B cell (primary cell): Measurements from ENCODE around the gene DUSP18. TPM values are rescaled to one million over a fixed set of nuclear protein-coding genes. Genes with fewer than 3 reads are reported as not detected.
"Not testable (repeated sequence)": the region's sequence is repeated elsewhere in the genome, so short reads cannot be mapped to it uniquely, and the experiment has no call there.

Experiments used
- ATAC-seq: fragments of 200-7000 bp; cut with Tn5 transposase; one replicate; pipeline ENCODE4 v1.10.0; 2021; ENCODE audit warnings: low read depth, mild to moderate bottlenecking, moderate number of reproducible peaks, moderate library complexity
- CTCF ChIA-PET: fragments of 350-600 bp; sonication (Branson Sonifier 250); formaldehyde crosslinking; loops from one replicate; lab custom pipeline; 2021; ENCODE audit warnings: antibody characterized with exemption, inconsistent platforms; lab: Charles Lee
- POLR2A ChIA-PET: fragments of 350-600 bp; sonication (Branson Sonifier 250); formaldehyde crosslinking; loops from one replicate; lab custom pipeline; 2021; ENCODE audit warnings: antibody characterized with exemption; lab: Charles Lee
- DNase-seq: peaks from one replicate; pipeline ENCODE4 v3.0.0; 2013
- H2AFZ ChIP-seq: 2 replicates; pipeline ENCODE4 v1.6.1; 2012; ENCODE audit warnings: mild to moderate bottlenecking, low read depth, low read length; ENCODE audit not compliant: insufficient read depth, poor library complexity, severe bottlenecking
- H3K27ac ChIP-seq, 2 donors: 1 replicate in 1 of 2; 2 replicates in 1 of 2; pipeline ENCODE4 v1.5.1; 2012 to 2013; ENCODE audit warnings: low read length in 2 of 2, mild to moderate bottlenecking in 2 of 2, moderate library complexity in 1 of 2
- H3K27me3 ChIP-seq, 4 experiments: fragments of 200-600 bp in 1 of 4; sonication (generic) in 1 of 4; replicated peaks in 1 of 4; 1 replicate in 2 of 4; 2 replicates in 2 of 4; pipeline versions ENCODE4 v1.6.1 to v1.7.0; 2013 to 2016; ENCODE audit warnings: low read length in 3 of 4, mild to moderate bottlenecking in 2 of 4, mixed read lengths in 1 of 4, moderate library complexity in 1 of 4; ENCODE audit not compliant: insufficient read depth in 4 of 4, control insufficient read depth in 3 of 4; ENCODE audit errors: control extremely low read depth in 1 of 4
- H3K36me3 ChIP-seq, 2 experiments: replicated peaks in 1 of 2; 1 replicate in 1 of 2; 2 replicates in 1 of 2; pipeline versions ENCODE4 v1.6.1 to v1.7.1; 2013; ENCODE audit warnings: low read length in 1 of 2; ENCODE audit not compliant: insufficient read depth in 2 of 2, control insufficient read depth in 1 of 2; ENCODE audit errors: control extremely low read depth in 1 of 2, extremely low read depth in 1 of 2
- H3K4me1 ChIP-seq, 2 donors: fragments of 200-600 bp in 1 of 2; sonication (generic) in 1 of 2; 1 replicate in 1 of 2; 2 replicates in 1 of 2; pipeline versions ENCODE4 v1.5.1 to v1.6.1; 2013 to 2017; ENCODE audit warnings: low read length in 2 of 2; ENCODE audit not compliant: control insufficient read depth in 2 of 2, insufficient read depth in 2 of 2
- H3K4me2 ChIP-seq: replicated peaks from 2 replicates; pipeline ENCODE3; 2012; ENCODE audit warnings: mild to moderate bottlenecking, low read depth, low read length; ENCODE audit not compliant: poor library complexity, severe bottlenecking
- H3K4me3 ChIP-seq, 5 experiments: fragments of 200-600 bp in 1 of 5; sonication (generic) in 1 of 5; 1 replicate in 3 of 5; 2 replicates in 2 of 5; pipeline versions ENCODE4 v1.5.1 to v1.7.0; 2011 to 2016; ENCODE audit warnings: low read length in 4 of 5, mild to moderate bottlenecking in 4 of 5, low read depth in 2 of 5, control low read depth in 1 of 5, moderate library complexity in 1 of 5; ENCODE audit not compliant: insufficient read depth in 1 of 5; ENCODE audit errors: control extremely low read depth in 1 of 5, extremely low read depth in 1 of 5
- H3K79me2 ChIP-seq: fragments of 200-600 bp; sonication (generic); one replicate; pipeline ENCODE4 v1.6.0; 2016; ENCODE audit warnings: low read length; ENCODE audit not compliant: control insufficient read depth, insufficient read depth
- H3K9ac ChIP-seq: fragments of 200-600 bp; sonication (generic); 2 replicates; pipeline ENCODE4 v1.6.1; 2017; ENCODE audit warnings: mild to moderate bottlenecking, low read length, moderate library complexity
- H3K9me3 ChIP-seq, 3 donors: one replicate each; pipeline versions ENCODE4 v1.6.1 to v1.7.1; 2013; ENCODE audit warnings: low read length in 2 of 3; ENCODE audit not compliant: control insufficient read depth in 2 of 3, insufficient read depth in 1 of 3; ENCODE audit errors: control extremely low read depth in 1 of 3
- H4K20me1 ChIP-seq: 2 replicates; pipeline ENCODE4 v1.6.0; 2012; ENCODE audit warnings: mild to moderate bottlenecking, low read length; ENCODE audit not compliant: insufficient read depth, control insufficient read depth, poor library complexity, severe bottlenecking
- H3K27ac Mint-ChIP-seq: one replicate; pipeline ENCODE4 v1.8.0; 2021; ENCODE audit warnings: mixed read lengths
- H3K27me3 Mint-ChIP-seq: one replicate; pipeline ENCODE4 v1.8.0; 2021; ENCODE audit warnings: mixed read lengths
- H3K4me1 Mint-ChIP-seq: one replicate; pipeline ENCODE4 v1.8.0; 2021; ENCODE audit warnings: mixed read lengths
- H3K4me3 Mint-ChIP-seq: one replicate; pipeline ENCODE4 v1.8.0; 2021; ENCODE audit warnings: mixed read lengths
- H3K9me3 Mint-ChIP-seq: one replicate; pipeline ENCODE4 v1.8.0; 2022; ENCODE audit warnings: mixed read lengths; ENCODE audit not compliant: insufficient read depth
- CTCF ChIP-seq: fragments of 200-600 bp; IDR thresholded peaks from one replicate; pipeline ENCODE4 v1.8.0; 2022; ENCODE audit warnings: antibody characterized with exemption, mild to moderate bottlenecking
- EZH2 ChIP-seq: IDR thresholded peaks from 2 replicates; pipeline ENCODE4 v1.6.1; 2012; ENCODE audit warnings: borderline replicate concordance, low read depth, mild to moderate bottlenecking, moderate library complexity, low read length; ENCODE audit not compliant: insufficient read depth, poor library complexity, severe bottlenecking
- WGBS: methylation state at CpG from one replicate; pipeline ENCODE4 v1.1.5; 2013; ENCODE audit warnings: missing lambda C conversion rate; ENCODE audit not compliant: insufficient coverage; 5-methylcytosine and 5-hydroxymethylcytosine counted together
- intact Hi-C: fragments of 100-400 bp; cut with micrococcal nuclease; formaldehyde crosslinking; loops from one replicate; pipeline ENCODE4 v1.10.0; 2022
- polyA plus RNA-seq: library from polyadenylated mRNA; depleted of rRNA; stranded (reverse); fragments of >200 nt; gene quantifications from 2 replicates; pipeline ENCODE4 v1.2.3, GENCODE V29; 2012
- total RNA-seq, 2 donors: library from RNA; stranded (reverse); fragments of 120-200 nt in 1 of 2; gene quantifications; 1 replicate in 1 of 2; 2 replicates in 1 of 2; pipeline versions ENCODE4 v1.2.3 to v1.2.4, GENCODE V29; 2013 to 2022

Gene DUSP18
- total and polyA plus RNA-seq, 2 donors (not counting 1 experiment from before 2014, with no cell fraction given) = 20.6 to 21.2 TPM

- ATAC-seq (no peak), DNase-seq (no peak)
- no CpG with 5 or more reads among the region's 2 CpGs for WGBS
- ChIA-PET POLR2A (no interaction called here), CTCF (no interaction called here)
- Mint-ChIP-seq H3K27me3 (peaks cover 3% of the 10 kb centered on the region), H3K4me1 (no peaks in the 10 kb centered on the region), H3K4me3 (no peak overlapping the region), H3K9me3 (no peaks in the 10 kb centered on the region), H3K27ac (no peak overlapping the region)
- Histone ChIP-seq H3K4me2 (no peak overlapping the region), H2AFZ (no peak overlapping the region), H3K79me2 (no peaks in the 10 kb centered on the region), H3K27ac (no peak overlapping the region), H3K27me3 (no peaks in the 10 kb centered on the region), H3K9ac (no peak overlapping the region), H3K36me3 (no peaks in the 10 kb centered on the region), H3K4me3 (no peak overlapping the region), H4K20me1 (no peaks in the 10 kb centered on the region), H3K9me3 (peaks cover 0 to 3% (median 0%) of the 10 kb centered on the region in 3 donors), H3K4me1 (no peaks in the 10 kb centered on the region)
- intact Hi-C loops = no loop called here
- TF ChIP-seq CTCF (no peak), EZH2 (no peak)
Observed at GRCh38 chr22:30714062-30714461, 46.4 kb upstream of the DUSP18 start.

GRCh38 chr22:30712094-30712493, 44.4 kb upstream of the DUSP18 start:
- H3K4me3 Mint-ChIP-seq = no peak overlapping the region
- peaks cover 0 to 3% (median 0%) of the 10 kb centered on the region in 3 donors for H3K9me3 ChIP-seq
- no peak overlapping the region for H3K27ac Mint-ChIP-seq
- no peak for DNase-seq
- no peaks in the 10 kb centered on the region for H3K9me3 Mint-ChIP-seq
- TF ChIP-seq EZH2 (no peak), CTCF (no peak)
- no peaks in the 10 kb centered on the region for H3K36me3 ChIP-seq
- H4K20me1 ChIP-seq = no peaks in the 10 kb centered on the region
- 100% methylated on average over 1 of the region's 1 CpG for WGBS
- ATAC-seq = no peak
- ChIA-PET CTCF (no interaction called here), POLR2A (no interaction called here)
- no peak overlapping the region for H3K27ac ChIP-seq
- intact Hi-C loops = no loop called here
- no peak overlapping the region for H3K4me3 ChIP-seq
- H3K9ac ChIP-seq = no peak overlapping the region
- H3K4me1 ChIP-seq = no peaks in the 10 kb centered on the region
- peaks cover 4% of the 10 kb centered on the region for H3K27me3 Mint-ChIP-seq
- no peak overlapping the region for H2AFZ ChIP-seq
- H3K4me1 Mint-ChIP-seq = no peaks in the 10 kb centered on the region
- no peaks in the 10 kb centered on the region for H3K79me2 ChIP-seq
- no peaks in the 10 kb centered on the region for H3K27me3 ChIP-seq
- H3K4me2 ChIP-seq = no peak overlapping the region

- H3K27me3 Mint-ChIP-seq = peaks cover 12% of the 10 kb centered on the region
- H3K9me3 Mint-ChIP-seq, POLR2A ChIA-PET, H3K4me2 ChIP-seq, DNase-seq, H3K27ac Mint-ChIP-seq, H3K27ac ChIP-seq, H3K4me1 Mint-ChIP-seq, H3K9me3 ChIP-seq, H3K4me3 ChIP-seq, H3K36me3 ChIP-seq, H4K20me1 ChIP-seq, H3K79me2 ChIP-seq, H3K4me1 ChIP-seq, CTCF ChIA-PET, H3K4me3 Mint-ChIP-seq, H2AFZ ChIP-seq, ATAC-seq, H3K27me3 ChIP-seq, H3K9ac ChIP-seq, intact Hi-C loops: not testable (repeated sequence)
- WGBS = 90% methylated on average over 2 of the region's 6 CpGs
Observed at GRCh38 chr22:30709980-30710379, 42.3 kb upstream of the DUSP18 start.
